Tibial nerve (tissue), 4 donors: ENCODE results near the gene OR6Y1. TPM values are rescaled to one million over a fixed set of nuclear protein-coding genes. Genes with fewer than 3 reads are reported as not detected.

ENCODE experiments used
- DNase-seq, 2 donors: peaks; one replicate each; pipeline ENCODE4 v3.0.0-alpha.2; 2019; ENCODE audit warnings: low spot score in 2 of 2
- H3K27ac ChIP-seq, 4 donors: fragments of 200-600 bp; sonication (generic) in 3 of 4; one replicate each; pipeline ENCODE4 v1.5.1; 2017 to 2019; ENCODE audit warnings: mild to moderate bottlenecking in 1 of 4
- H3K27me3 ChIP-seq, 2 donors: fragments of 200-600 bp; sonication (generic) in 1 of 2; one replicate each; pipeline versions ENCODE4 v1.5.1 to v1.6.0; 2017 to 2019
- H3K36me3 ChIP-seq, 3 donors: fragments of 200-600 bp; sonication (generic); one replicate each; pipeline ENCODE4 v1.5.1; 2018 to 2019
- H3K4me1 ChIP-seq, 4 donors: fragments of 200-600 bp; sonication (generic) in 3 of 4; one replicate each; pipeline ENCODE4 v1.5.1; 2017 to 2019
- H3K4me3 ChIP-seq, 4 donors: fragments of 200-600 bp; sonication (generic) in 3 of 4; one replicate each; pipeline ENCODE4 v1.5.1; 2017 to 2019; ENCODE audit warnings: mild to moderate bottlenecking in 1 of 4, moderate library complexity in 1 of 4
- H3K9me3 ChIP-seq, 4 donors: fragments of 200-600 bp; sonication (generic) in 3 of 4; one replicate each; pipeline ENCODE4 v1.5.1; 2017 to 2019
- EP300 ChIP-seq, 2 donors: sonication (generic); formaldehyde crosslinking; IDR thresholded peaks; one replicate each; pipeline ENCODE4 v1.6.1; 2017; ENCODE audit warnings: antibody characterized with exemption in 2 of 2, mild to moderate bottlenecking in 1 of 2
- POLR2A ChIP-seq, 2 donors: fragments of 450-650 bp; IDR thresholded peaks; one replicate each; pipeline ENCODE4 v1.6.1; 2017; ENCODE audit warnings: antibody characterized with exemption in 2 of 2, mild to moderate bottlenecking in 2 of 2, moderate library complexity in 2 of 2
- WGBS, 2 donors: methylation state at CpG; one replicate each; pipeline ENCODE4 v1.1.5; 2018; 5-methylcytosine and 5-hydroxymethylcytosine counted together
- total RNA-seq, 4 donors: library from RNA; depleted of rRNA; stranded (reverse); fragments of >200 nt; gene quantifications; one replicate each; pipeline ENCODE4 v1.1.0, GENCODE V29; 2016
- TF ChIP-seq, protein P1 (sequence below), 5 experiments: fragments of 200-600 bp in 3 of 5; fragments of 450-650 bp in 2 of 5; sonication (generic) in 3 of 5; IDR thresholded peaks; one replicate each; pipeline ENCODE4 v1.5.1; 2016 to 2019; ENCODE audit warnings: antibody characterized with exemption in 5 of 5, mild to moderate bottlenecking in 3 of 5, moderate library complexity in 2 of 5

Gene OR6Y1
- total RNA-seq, 4 donors from 2014 or later, result not detected

DNA sequence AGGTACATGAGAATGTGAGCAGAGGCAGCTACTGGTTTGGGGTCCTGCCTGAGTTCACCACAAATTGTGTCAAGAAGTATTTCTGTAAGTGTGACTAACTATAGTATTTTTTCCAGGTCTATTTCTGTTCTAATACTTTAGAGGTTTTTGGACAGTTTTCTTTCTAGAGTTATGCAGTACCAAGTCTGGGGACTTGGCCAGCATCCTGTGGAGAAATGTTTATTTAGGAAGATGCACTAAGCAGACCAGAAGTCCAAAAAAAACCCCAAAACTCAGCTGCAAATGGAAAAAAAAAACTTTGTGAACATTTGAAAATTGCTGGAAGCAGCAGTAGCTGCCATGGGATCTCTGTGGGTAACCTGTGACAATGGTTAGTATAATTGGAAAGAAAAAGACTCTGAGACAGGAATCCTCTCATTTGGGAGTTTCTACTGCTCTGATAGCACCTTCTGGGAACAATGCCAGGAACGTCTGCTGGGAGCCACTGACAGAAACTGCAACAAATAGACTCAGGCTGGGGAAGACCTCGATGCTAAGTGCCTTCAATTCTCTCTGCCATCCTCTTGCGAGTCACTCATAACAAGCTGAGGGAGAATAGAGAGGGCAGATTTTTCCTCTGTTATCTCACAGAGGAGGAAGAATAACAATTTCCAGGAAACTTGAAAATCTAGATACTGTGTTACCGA lies 44.6 kb downstream of the OR6Y1 start:
- no peaks in the 10 kb centered on the region for H3K27me3 ChIP-seq
- H3K9me3 ChIP-seq, result no peaks in the 10 kb centered on the region
- no peak overlapping the region for H3K4me3 ChIP-seq
- 19 to 20% methylated on average over 4 of the region's 4 CpGs for WGBS, 2 donors
- peaks cover 0 to 7% (median 0%) of the 10 kb centered on the region in 4 donors for H3K4me1 ChIP-seq
- DNase-seq, result peak in 1 of 2 donors; percentile 9
- H3K27ac ChIP-seq, result no peak overlapping the region
- H3K36me3 ChIP-seq, result no peaks in the 10 kb centered on the region
- TF ChIP-seq EP300 (IDR thresholded peaks at IDR 0.05) (no peak), POLR2A (IDR thresholded peaks at IDR 0.05) (no peak)
- TF ChIP-seq, protein P1, sequence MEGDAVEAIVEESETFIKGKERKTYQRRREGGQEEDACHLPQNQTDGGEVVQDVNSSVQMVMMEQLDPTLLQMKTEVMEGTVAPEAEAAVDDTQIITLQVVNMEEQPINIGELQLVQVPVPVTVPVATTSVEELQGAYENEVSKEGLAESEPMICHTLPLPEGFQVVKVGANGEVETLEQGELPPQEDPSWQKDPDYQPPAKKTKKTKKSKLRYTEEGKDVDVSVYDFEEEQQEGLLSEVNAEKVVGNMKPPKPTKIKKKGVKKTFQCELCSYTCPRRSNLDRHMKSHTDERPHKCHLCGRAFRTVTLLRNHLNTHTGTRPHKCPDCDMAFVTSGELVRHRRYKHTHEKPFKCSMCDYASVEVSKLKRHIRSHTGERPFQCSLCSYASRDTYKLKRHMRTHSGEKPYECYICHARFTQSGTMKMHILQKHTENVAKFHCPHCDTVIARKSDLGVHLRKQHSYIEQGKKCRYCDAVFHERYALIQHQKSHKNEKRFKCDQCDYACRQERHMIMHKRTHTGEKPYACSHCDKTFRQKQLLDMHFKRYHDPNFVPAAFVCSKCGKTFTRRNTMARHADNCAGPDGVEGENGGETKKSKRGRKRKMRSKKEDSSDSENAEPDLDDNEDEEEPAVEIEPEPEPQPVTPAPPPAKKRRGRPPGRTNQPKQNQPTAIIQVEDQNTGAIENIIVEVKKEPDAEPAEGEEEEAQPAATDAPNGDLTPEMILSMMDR (IDR thresholded peaks at IDR 0.05), result no peak

DNA sequence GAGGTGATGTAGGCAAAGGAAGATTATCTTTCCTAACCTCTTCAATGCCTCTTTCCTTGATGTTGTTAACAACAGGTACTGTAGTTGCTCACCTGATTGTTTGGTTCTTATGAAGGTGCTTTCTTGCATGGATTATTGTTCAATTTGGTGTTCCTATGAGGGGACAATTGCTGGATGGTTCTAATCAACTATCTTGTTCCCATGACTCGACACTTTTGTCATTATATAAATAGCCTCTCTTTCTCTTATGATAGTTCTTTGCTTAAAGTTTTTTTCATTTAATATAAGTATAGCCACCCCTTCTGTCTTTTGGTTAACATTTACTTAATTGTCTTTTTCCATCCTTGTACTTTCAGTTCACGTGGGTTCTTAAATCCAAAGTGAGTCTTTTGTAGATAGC lies 46.7 kb downstream of the OR6Y1 start:
- Histone ChIP-seq H3K27me3 (no peaks in the 10 kb centered on the region), H3K9me3 (no peaks in the 10 kb centered on the region), H3K27ac (no peak overlapping the region), H3K36me3 (no peaks in the 10 kb centered on the region), H3K4me3 (no peak overlapping the region), H3K4me1 (peaks cover 0 to 7% (median 0%) of the 10 kb centered on the region in 4 donors)
- no peak for TF ChIP-seq EP300 (IDR thresholded peaks at IDR 0.05)
- TF ChIP-seq POLR2A (IDR thresholded peaks at IDR 0.05), result no peak
- TF ChIP-seq, protein P1 (IDR thresholded peaks at IDR 0.05), result no peak
- no peak for DNase-seq
- WGBS, 2 donors, result 93% methylated on average over 2 of the region's 2 CpGs

DNA sequence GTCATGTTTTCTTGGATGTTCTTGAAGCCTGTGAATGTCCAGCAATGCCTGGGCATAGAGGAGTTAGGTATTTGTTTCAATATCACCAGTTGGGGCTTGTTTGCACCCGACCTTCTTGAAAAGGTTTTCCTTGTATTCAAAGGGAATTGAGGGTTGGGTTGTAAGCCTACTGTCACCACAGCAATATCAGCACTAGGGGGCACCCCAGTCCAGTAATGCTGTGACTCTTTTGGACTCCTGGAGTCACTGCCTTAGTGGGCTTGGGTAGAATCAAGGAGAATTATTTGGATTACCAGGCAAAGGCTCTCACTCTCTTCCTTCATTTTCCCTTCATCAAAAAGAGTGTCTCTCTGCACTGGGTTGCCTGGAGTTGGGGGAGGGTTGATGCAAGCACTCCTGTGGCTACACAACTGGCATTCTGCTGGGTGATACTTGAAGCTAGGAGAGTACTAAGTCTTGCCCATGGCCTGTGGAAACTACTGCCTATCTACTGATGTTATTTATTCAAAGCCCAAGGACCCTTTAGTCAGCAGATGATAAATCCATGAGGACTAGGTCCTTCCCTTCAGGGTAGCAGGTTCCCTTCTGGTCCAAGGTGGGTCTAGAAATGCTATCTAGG lies 47.7 kb downstream of the OR6Y1 start:
- H3K27me3 ChIP-seq, result no peaks in the 10 kb centered on the region
- H3K4me3 ChIP-seq, result no peak overlapping the region
- WGBS, 2 donors, result 45 to 50% methylated on average over 1 of the region's 1 CpG
- H3K27ac ChIP-seq, result no peak overlapping the region
- H3K9me3 ChIP-seq, result no peaks in the 10 kb centered on the region
- H3K36me3 ChIP-seq, result no peaks in the 10 kb centered on the region
- TF ChIP-seq EP300 (IDR thresholded peaks at IDR 0.05), result no peak
- no peak for TF ChIP-seq POLR2A (IDR thresholded peaks at IDR 0.05)
- TF ChIP-seq, protein P1 (IDR thresholded peaks at IDR 0.05), result no peak
- DNase-seq, result peak in 1 of 2 donors; percentile 33
- peaks cover 0 to 7% (median 0%) of the 10 kb centered on the region in 4 donors for H3K4me1 ChIP-seq

GRCh38 chr1:158496374-158496773 lies 57.8 kb downstream of the OR6Y1 start:
- no peak overlapping the region for H3K27ac ChIP-seq
- H3K4me1 ChIP-seq, result no peaks in the 10 kb centered on the region
- no peak for DNase-seq
- TF ChIP-seq, protein P1 (IDR thresholded peaks at IDR 0.05), result peak in 3 of 5 experiments; percentile 16 to 41 (median 39)
- TF ChIP-seq POLR2A (IDR thresholded peaks at IDR 0.05) (no peak), EP300 (IDR thresholded peaks at IDR 0.05) (no peak)
- H3K9me3 ChIP-seq, result no peaks in the 10 kb centered on the region
- H3K27me3 ChIP-seq, result no peaks in the 10 kb centered on the region
- H3K36me3 ChIP-seq, result no peaks in the 10 kb centered on the region
- 43 to 48% methylated on average over 2 of the region's 2 CpGs for WGBS, 2 donors
- H3K4me3 ChIP-seq, result no peak overlapping the region

DNA sequence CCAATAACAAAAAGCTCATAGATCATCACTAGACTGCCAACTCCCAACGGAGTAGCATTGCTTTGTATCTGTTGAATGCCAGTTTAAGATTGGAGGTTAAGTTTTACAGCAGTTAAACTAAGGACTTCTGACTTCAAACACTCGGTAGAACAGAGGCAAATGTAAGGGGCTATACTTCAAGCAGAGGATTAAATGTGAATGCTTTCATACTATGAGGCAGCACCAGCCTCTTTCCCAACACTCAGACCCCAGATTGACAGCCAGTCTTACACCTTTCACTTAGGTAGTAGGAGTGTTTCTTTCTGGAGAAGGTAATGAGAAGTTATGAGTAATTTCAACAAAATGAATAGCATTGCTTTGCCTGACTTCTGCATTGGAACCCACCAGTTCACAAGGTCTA lies 59.4 kb downstream of the OR6Y1 start:
- Histone ChIP-seq H3K4me1 (no peaks in the 10 kb centered on the region), H3K36me3 (no peaks in the 10 kb centered on the region), H3K27ac (no peak overlapping the region), H3K9me3 (no peaks in the 10 kb centered on the region), H3K27me3 (no peaks in the 10 kb centered on the region), H3K4me3 (no peak overlapping the region)
- WGBS, 2 donors, result 56 to 57% methylated on average over 2 of the region's 2 CpGs
- TF ChIP-seq EP300 (IDR thresholded peaks at IDR 0.05), result no peak
- no peak for TF ChIP-seq POLR2A (IDR thresholded peaks at IDR 0.05)
- TF ChIP-seq, protein P1 (IDR thresholded peaks at IDR 0.05), result no peak
- no peak for DNase-seq
